Right lobe of liver (tissue), 4 donors: ENCODE results near the gene ZNF630.

Experiments
- CTCF ChIP-seq, 4 donors: fragments of 200-600 bp in 3 of 4; fragments of 450-650 bp in 1 of 4; IDR thresholded peaks; one replicate each; pipeline versions ENCODE4 v1.5.1 to v1.8.0; 2016 to 2022; ENCODE audit warnings: antibody characterized with exemption in 4 of 4, mild to moderate bottlenecking in 2 of 4
- POLR2A ChIP-seq: fragments of 450-650 bp; IDR thresholded peaks from one replicate; pipeline ENCODE4 v1.6.1; 2017; ENCODE audit warnings: antibody characterized with exemption, mild to moderate bottlenecking
- donor health status: DM: no; HTN: no; CAD: no.
- donor health status: DM: no; HTN: no; CAD: no.
- donor health status: DM: no; HTN: yes; CAD: no.

- no peak for TF ChIP-seq CTCF (IDR thresholded peaks at IDR 0.05)
- TF ChIP-seq POLR2A = no peak
Observed at GRCh38 chrX:48083706-48084105, 12.3 kb upstream of the ZNF630 start.
